HUES6 (cell line): ENCODE measurements around the gene MAPK8.

Source experiments
- H3K27ac ChIP-seq: 2 replicates; pipeline ENCODE4 v1.7.0; 2013; ENCODE audit warnings: low read depth, mild to moderate bottlenecking, low read length, inconsistent platforms
- H3K27me3 ChIP-seq: 2 replicates; pipeline ENCODE4 v1.6.1; 2013; ENCODE audit warnings: low read length; ENCODE audit not compliant: control insufficient read depth, insufficient read depth
- H3K36me3 ChIP-seq: 2 replicates; pipeline ENCODE4 v1.6.1; 2013; ENCODE audit warnings: low read length; ENCODE audit not compliant: control insufficient read depth, insufficient read depth
- H3K4me1 ChIP-seq: 2 replicates; pipeline ENCODE4 v1.6.1; 2013; ENCODE audit warnings: low read length; ENCODE audit not compliant: control insufficient read depth, insufficient read depth
- H3K4me3 ChIP-seq: 2 replicates; pipeline ENCODE4 v1.5.1; 2013; ENCODE audit warnings: low read depth, low read length
- H3K9ac ChIP-seq: one replicate; pipeline ENCODE4 v1.6.1; 2013; ENCODE audit warnings: mild to moderate bottlenecking, low read length
- H3K9me3 ChIP-seq: 2 replicates; pipeline ENCODE4 v1.6.1; 2013; ENCODE audit warnings: low read depth, low read length; ENCODE audit not compliant: control insufficient read depth, insufficient read depth

MAPK8 gene

DNA sequence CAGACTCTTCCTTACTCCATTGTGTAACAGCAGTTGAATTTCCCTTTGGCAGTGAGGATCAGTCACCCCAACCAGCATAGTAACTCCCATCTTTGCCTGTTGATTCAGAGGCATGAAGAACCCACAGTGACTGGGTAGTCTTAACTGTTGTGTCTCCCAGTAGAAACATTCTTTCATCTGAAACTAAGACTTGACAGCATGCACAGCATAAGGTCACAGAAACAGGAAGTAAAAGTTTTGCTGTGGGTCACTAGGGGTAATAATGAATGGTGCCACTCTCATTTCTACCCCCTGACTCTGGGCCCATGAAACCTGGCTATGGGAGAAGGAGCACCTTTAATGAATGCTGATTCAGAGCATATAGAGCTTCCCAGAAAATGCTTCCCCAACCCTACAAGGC, 23.6 kb upstream of the MAPK8 start:
- H3K9me3 ChIP-seq, result peaks cover 15% of the 10 kb centered on the region
- no peaks in the 10 kb centered on the region; the same call in 1 of the 2 replicates for H3K4me1 ChIP-seq
- no peaks in the 10 kb centered on the region for H3K27me3 ChIP-seq
- H3K4me3 ChIP-seq, result no peak overlapping the region
- no peaks in the 10 kb centered on the region for H3K36me3 ChIP-seq
- no peak overlapping the region for H3K27ac ChIP-seq
- no peak overlapping the region for H3K9ac ChIP-seq

DNA sequence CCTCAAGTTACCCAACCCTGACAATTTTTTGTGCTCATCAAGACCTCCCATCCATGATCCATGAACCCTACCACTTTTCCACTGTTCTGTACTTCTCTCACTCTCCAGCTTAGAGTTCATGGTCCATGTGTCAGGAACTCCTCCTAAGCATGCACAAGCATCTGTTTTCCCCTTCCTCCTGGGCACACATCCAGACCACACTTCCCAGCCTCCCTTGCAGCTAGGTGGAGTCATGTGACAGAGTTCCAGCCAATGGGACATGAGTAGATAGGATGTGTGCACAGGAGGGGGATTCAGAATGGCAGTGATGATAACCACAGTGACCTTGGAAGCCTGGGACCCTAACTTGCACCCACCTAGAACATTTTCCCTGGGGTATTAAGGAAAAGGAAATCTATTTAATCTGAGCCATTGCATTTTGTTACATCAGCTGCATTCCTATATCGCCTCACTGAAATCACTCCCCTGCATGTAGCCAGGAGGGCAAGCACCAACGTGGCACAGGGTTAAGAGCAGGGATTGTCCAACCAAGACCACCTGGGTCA, 22.4 kb upstream of the MAPK8 start:
- H3K27me3 ChIP-seq, result no peaks in the 10 kb centered on the region
- peaks cover 15% of the 10 kb centered on the region for H3K9me3 ChIP-seq

DNA sequence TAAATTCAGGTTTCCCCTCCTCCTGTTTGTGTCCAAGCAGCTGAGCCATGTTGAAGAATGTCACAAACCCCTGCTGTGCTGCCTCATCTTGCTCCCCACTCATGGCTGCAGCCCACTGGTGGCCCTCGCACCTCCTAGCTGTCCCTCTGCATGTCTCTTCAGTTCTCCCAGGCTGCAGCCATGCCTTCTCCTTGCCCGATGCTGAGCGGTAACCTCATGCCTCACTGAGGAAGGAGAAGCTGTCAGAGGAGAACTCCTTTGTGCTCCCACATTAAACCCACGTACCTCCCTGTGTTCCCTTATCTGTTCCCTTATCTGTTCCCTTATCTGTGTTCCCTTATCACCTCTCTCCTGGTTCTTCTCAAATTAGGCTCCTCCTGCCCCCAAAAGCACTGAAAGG, 21.7 kb upstream of the MAPK8 start:
- Histone ChIP-seq H3K4me1 (no peaks in the 10 kb centered on the region; the same call in 1 of the 2 replicates), H3K27me3 (no peaks in the 10 kb centered on the region), H3K36me3 (no peaks in the 10 kb centered on the region), H3K9ac (peak overlapping the region; percentile 23), H3K9me3 (peaks cover 15% of the 10 kb centered on the region), H3K4me3 (no peak overlapping the region), H3K27ac (no peak overlapping the region)

More for the DNA sequence above, 22.4 kb upstream of the MAPK8 start:
- H3K4me3 ChIP-seq, result no peak overlapping the region
- no peaks in the 10 kb centered on the region; the same call in 1 of the 2 replicates for H3K4me1 ChIP-seq
- H3K36me3 ChIP-seq, result no peaks in the 10 kb centered on the region
- H3K27ac ChIP-seq, result no peak overlapping the region
- no peak overlapping the region for H3K9ac ChIP-seq

DNA sequence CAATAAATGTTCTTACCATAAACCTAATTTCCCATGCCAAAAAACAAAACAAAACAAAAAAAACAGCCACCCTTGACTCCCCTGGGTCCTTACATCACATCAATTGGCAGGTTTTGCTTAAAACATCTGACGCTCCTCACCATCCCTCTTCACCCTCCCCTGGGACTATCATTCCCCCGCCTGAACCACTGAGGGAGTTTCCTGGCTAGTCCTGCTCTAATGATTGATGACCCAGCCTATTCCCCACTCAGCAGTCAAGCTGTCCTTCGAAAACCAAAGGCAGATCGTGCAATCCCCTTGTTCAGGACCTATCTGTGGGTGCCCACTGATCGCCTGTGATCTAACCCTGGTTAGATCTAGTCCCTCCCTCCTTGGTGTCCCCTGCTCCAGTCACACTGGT, 20.8 kb upstream of the MAPK8 start:
- no peaks in the 10 kb centered on the region for H3K36me3 ChIP-seq
- no peak overlapping the region for H3K4me3 ChIP-seq
- H3K9me3 ChIP-seq, result peaks cover 15% of the 10 kb centered on the region
- H3K4me1 ChIP-seq, result no peaks in the 10 kb centered on the region; the same call in 1 of the 2 replicates
- H3K27ac ChIP-seq, result no peak overlapping the region
- H3K27me3 ChIP-seq, result no peaks in the 10 kb centered on the region
- no peak overlapping the region for H3K9ac ChIP-seq

DNA sequence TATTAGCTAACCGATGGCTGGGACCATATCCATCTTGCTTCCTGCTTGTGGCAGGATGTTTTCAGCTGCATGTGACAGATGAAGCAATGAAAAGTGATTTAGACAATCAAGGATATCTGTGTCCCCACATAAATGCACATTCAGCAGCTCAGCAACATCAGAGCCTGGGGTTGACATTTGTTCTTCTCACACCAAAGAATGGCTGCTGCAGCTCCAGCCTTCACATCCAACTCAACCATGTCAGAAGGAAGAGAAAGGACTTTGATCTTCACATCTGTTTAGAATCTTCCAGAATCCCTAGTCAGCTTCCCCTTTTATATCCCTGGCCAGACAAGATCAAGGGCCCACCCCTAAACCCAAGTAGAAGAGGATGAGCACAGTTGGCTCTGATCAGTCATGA, 20.1 kb upstream of the MAPK8 start:
- H3K27me3 ChIP-seq, result no peaks in the 10 kb centered on the region
- no peaks in the 10 kb centered on the region for H3K36me3 ChIP-seq
- H3K27ac ChIP-seq, result no peak overlapping the region
- H3K4me1 ChIP-seq, result no peaks in the 10 kb centered on the region; the same call in 1 of the 2 replicates
- H3K4me3 ChIP-seq, result no peak overlapping the region
- peaks cover 13% of the 10 kb centered on the region for H3K9me3 ChIP-seq
- no peak overlapping the region for H3K9ac ChIP-seq

DNA sequence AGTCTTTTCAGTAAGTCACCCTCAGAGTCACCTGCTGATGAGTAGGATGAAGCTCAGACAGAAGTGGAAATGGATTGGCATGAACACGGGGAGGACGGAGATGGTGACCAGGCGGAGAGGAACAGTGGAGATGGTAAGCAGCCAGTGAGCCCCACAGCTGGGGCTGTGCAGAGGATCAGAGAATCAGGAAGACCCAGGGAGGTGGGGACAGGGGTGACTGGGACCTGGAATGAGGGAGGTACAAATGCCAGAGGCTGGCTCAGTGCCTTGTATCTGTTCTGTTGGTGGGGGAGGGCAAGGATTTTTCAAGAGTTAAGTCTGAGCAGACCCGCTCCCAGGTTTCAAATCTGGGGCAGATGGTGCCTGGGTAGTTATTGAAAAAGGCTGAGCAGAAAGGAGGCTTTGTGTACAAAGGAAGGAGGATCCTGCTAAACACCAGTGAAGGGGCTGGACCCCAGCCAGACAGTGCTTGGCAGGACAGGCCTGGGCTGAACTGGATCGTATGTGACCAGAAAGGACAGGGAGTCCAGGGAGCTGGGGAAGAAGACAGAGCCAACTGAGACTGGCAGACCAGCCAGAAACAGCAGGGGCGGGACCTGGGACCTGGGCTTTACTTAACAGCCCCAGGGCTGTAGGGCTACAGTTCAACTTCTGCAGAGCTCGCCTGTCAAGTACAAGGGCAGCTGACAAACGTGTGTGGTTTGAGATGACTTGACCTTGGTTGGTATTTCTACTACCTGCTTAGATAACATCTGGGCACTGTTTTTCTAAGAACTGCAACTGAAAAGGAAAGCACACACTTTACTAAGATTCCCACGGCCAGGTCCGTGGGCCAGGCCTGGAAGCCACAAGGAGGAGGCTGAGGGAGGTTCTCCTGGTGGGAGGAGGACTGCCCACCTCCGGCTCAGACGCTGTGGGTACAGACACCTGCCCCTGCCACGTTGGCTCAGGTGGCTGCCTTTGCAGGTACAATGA, 18.8 kb upstream of the MAPK8 start:
- no peak overlapping the region for H3K4me3 ChIP-seq
- no peaks in the 10 kb centered on the region for H3K27me3 ChIP-seq
- H3K4me1 ChIP-seq, result no peaks in the 10 kb centered on the region; the same call in 1 of the 2 replicates
- no peak overlapping the region for H3K27ac ChIP-seq
- H3K36me3 ChIP-seq, result no peaks in the 10 kb centered on the region
- H3K9ac ChIP-seq, result no peak overlapping the region
- peaks cover 13% of the 10 kb centered on the region for H3K9me3 ChIP-seq

DNA sequence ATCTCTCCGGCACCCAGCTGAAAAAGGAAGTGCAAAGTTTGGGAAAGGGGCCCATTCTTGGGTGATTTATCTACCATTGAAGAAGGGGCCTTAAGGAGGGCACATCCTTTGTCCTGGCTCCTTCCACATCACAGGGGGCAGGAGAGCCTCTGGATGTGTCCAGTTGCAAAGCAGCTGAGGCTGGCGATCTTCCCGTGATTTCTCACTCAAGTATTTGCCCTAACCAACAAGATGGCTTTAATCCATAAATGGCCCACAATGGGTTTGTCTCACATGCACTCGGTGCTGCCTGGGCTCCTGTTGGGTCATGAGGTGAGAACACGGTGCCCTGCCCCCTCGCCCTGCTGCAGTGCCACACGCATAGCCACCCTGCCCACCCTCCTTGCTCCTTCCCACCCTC, 17.8 kb upstream of the MAPK8 start:
- Histone ChIP-seq H3K9ac (no peak overlapping the region), H3K9me3 (peaks cover 9% of the 10 kb centered on the region), H3K36me3 (no peaks in the 10 kb centered on the region), H3K4me1 (no peaks in the 10 kb centered on the region; the same call in 1 of the 2 replicates), H3K27me3 (no peaks in the 10 kb centered on the region), H3K27ac (no peak overlapping the region), H3K4me3 (no peak overlapping the region)

DNA sequence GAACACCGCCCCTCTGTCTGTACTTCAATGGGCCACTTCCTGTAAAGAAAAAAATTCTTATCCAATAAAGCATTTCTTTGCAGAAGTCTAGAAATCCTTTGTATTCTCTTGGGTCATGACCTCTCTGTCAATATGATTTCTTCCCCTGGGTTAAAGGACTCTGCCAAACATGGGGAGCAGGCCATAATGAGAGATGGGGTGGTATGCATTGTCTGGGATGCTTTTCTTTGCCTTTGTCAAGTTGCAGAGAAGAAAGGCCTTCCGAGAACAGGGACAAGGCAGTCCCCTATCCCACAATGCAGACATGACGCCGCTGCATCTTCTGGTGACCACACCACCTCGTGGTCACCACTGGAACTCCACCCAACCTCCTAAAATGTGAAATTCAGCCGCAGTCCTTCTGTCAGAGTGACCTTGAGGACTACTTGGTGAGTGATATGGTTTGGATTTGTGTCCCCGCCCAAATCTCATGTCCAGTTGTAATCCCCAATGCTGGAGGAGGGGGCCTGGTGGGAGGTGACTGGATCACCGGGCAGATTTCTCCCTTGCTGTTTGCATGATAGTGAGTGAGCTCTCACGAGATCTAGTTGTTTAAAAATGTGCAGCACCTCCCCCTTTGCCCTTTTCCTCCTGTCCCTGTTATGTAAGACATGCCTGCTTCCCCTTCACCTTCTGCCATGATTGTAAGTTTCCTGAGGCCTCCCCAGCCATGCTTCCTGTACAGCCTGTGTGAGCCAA, 16.8 kb upstream of the MAPK8 start:
- no peaks in the 10 kb centered on the region for H3K36me3 ChIP-seq
- H3K4me1 ChIP-seq, result no peaks in the 10 kb centered on the region; the same call in 1 of the 2 replicates
- H3K9ac ChIP-seq, result no peak overlapping the region
- H3K27me3 ChIP-seq, result no peaks in the 10 kb centered on the region
- H3K9me3 ChIP-seq, result no peaks in the 10 kb centered on the region
- no peak overlapping the region for H3K27ac ChIP-seq
- no peak overlapping the region for H3K4me3 ChIP-seq

DNA sequence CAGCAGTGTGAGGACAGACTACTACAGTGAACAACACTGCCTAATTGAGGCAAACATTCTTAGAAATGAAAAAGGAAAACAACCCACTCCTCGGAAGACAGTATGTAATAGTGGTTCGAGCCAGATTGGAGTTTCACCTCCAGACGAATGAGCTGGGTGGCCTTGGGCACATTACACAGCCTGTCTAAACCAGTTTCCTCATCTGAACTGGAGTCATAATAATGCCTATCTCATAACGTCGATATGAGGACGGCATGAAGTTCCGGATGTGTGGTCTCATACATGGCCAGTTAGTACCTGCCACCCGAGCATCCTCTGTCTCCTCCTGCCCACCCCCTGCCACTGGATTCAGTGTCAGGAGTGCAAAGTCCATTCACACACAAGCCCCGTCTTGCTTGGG, 16.2 kb upstream of the MAPK8 start:
- H3K9me3 ChIP-seq, result no peaks in the 10 kb centered on the region
- H3K4me3 ChIP-seq, result no peak overlapping the region
- H3K36me3 ChIP-seq, result no peaks in the 10 kb centered on the region
- H3K27me3 ChIP-seq, result no peaks in the 10 kb centered on the region
- no peak overlapping the region for H3K9ac ChIP-seq
- H3K27ac ChIP-seq, result no peak overlapping the region
- H3K4me1 ChIP-seq, result no peaks in the 10 kb centered on the region; the same call in 1 of the 2 replicates

DNA sequence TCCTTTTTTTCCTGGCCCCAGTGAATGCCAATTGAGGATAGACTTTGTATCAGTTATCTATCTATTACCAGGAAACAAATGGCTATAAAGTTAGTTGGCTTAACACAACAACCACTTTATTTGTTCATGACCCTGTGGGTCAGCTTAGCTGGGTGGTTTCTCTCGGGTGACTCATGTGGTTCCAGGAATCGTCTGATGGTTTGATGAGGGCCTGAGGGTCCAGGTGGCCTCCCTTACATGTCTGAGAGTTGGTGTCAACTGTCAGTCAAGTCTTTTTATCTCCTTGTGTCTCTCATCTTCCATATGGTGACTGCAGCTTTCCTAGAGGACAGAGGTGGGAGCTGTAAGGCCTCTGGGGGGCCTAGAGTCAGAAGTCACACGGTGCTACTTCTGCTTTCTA, 15.3 kb upstream of the MAPK8 start:
- Histone ChIP-seq H3K27me3 (no peaks in the 10 kb centered on the region), H3K4me3 (no peak overlapping the region), H3K4me1 (no peaks in the 10 kb centered on the region), H3K9me3 (no peaks in the 10 kb centered on the region), H3K36me3 (no peaks in the 10 kb centered on the region), H3K9ac (no peak overlapping the region), H3K27ac (no peak overlapping the region)

DNA sequence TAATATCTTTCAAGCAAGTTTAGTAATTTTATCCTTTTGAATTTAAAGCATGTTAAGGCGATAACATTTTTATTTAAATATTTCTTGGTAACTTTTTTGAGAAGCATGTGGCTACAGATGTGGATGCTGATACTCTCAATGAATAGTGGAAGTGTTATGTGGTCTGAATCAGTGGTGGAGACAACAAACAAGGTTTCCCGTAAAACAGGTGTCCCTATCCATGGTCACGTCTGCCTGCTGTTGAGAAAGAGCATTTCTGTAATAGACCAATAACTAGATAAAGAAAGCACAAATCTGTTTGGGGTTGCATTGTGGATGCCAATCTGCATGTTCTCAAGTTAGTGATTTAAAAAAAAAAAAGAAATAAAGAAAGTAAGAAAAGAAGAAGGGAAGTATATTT, 13.9 kb upstream of the MAPK8 start:
- no peaks in the 10 kb centered on the region for H3K36me3 ChIP-seq
- H3K9me3 ChIP-seq, result no peaks in the 10 kb centered on the region
- no peaks in the 10 kb centered on the region for H3K27me3 ChIP-seq
- H3K27ac ChIP-seq, result no peak overlapping the region
- no peaks in the 10 kb centered on the region for H3K4me1 ChIP-seq
- no peak overlapping the region for H3K9ac ChIP-seq
- H3K4me3 ChIP-seq, result no peak overlapping the region
